IMR-90 (cell line): ENCODE measurements around the gene PCSK6.

Experiments
- BHLHE40 ChIP-seq: fragments of 150-350 bp; IDR thresholded peaks from 2 replicates; pipeline ENCODE4 v1.6.1; 2016; ENCODE audit warnings: mild to moderate bottlenecking, low read depth, low read length
- CTCF ChIP-seq: conservative IDR thresholded peaks from 2 replicates; pipeline ENCODE4 v1.5.1; 2012; ENCODE audit warnings: mild to moderate bottlenecking, low read depth, low read length, improper control_type of control experiment
- ELK1 ChIP-seq: fragments of 150-350 bp; IDR thresholded peaks from 2 replicates; pipeline ENCODE4 v1.6.1; 2016; ENCODE audit warnings: low read depth, mild to moderate bottlenecking, low read length, moderate library complexity, borderline replicate concordance
- FOS ChIP-seq: fragments of 150-350 bp; IDR thresholded peaks from 2 replicates; pipeline ENCODE4 v1.6.1; 2016; ENCODE audit warnings: low read depth, low read length
- MAFK ChIP-seq: IDR thresholded peaks from 2 replicates; pipeline ENCODE4 v1.6.1; 2012; ENCODE audit warnings: low read depth, low read length, improper control_type of control experiment
- POLR2A ChIP-seq: IDR thresholded peaks from 2 replicates; pipeline ENCODE4 v1.6.1; 2012; ENCODE audit warnings: mild to moderate bottlenecking, low read depth, low read length
- RAD21 ChIP-seq: IDR thresholded peaks from 2 replicates; pipeline ENCODE4 v1.6.1; 2012; ENCODE audit warnings: low read length, improper control_type of control experiment
- RCOR1 ChIP-seq: IDR thresholded peaks from 2 replicates; pipeline ENCODE4 v1.6.1; 2012; ENCODE audit warnings: mild to moderate bottlenecking, low read length, improper control_type of control experiment; ENCODE audit not compliant: insufficient replicate concordance
- RFX5 ChIP-seq: IDR thresholded peaks from 2 replicates; pipeline ENCODE4 v1.8.0; 2012; ENCODE audit warnings: low read depth, mild to moderate bottlenecking, low read length, moderate library complexity
- SMC3 ChIP-seq: fragments of 150-350 bp; IDR thresholded peaks from 2 replicates; pipeline ENCODE4 v1.6.1; 2016; ENCODE audit warnings: low read depth, mild to moderate bottlenecking, antibody characterized with exemption, low read length, moderate library complexity
- USF2 ChIP-seq: fragments of 150-350 bp; IDR thresholded peaks from 2 replicates; pipeline ENCODE4 v1.6.1; 2017; ENCODE audit warnings: mild to moderate bottlenecking, antibody characterized with exemption, low read length, low read depth

- TF ChIP-seq CTCF (no peak), USF2 (no peak), POLR2A (no peak), RCOR1 (no peak), RFX5 (no peak), RAD21 (no peak), BHLHE40 (no peak), ELK1 (no peak), FOS (no peak), SMC3 (no peak), MAFK (no peak)
Observed at GRCh38 chr15:101338502-101339057, 150.9 kb downstream of the PCSK6 start.
